SK-N-MC (cell line): ENCODE data around the gene CMIP.

ENCODE experiments used
- EZH2 ChIP-seq: fragments of 200-600 bp; sonication (generic); IDR thresholded peaks from one replicate; pipeline ENCODE4 v1.6.1; 2017; ENCODE audit warnings: antibody characterized with exemption
- POLR2AphosphoS5 ChIP-seq: IDR thresholded peaks from 2 replicates; pipeline ENCODE4 v1.6.1; 2012; ENCODE audit warnings: mild to moderate bottlenecking, low read depth, low read length, borderline replicate concordance

DNA sequence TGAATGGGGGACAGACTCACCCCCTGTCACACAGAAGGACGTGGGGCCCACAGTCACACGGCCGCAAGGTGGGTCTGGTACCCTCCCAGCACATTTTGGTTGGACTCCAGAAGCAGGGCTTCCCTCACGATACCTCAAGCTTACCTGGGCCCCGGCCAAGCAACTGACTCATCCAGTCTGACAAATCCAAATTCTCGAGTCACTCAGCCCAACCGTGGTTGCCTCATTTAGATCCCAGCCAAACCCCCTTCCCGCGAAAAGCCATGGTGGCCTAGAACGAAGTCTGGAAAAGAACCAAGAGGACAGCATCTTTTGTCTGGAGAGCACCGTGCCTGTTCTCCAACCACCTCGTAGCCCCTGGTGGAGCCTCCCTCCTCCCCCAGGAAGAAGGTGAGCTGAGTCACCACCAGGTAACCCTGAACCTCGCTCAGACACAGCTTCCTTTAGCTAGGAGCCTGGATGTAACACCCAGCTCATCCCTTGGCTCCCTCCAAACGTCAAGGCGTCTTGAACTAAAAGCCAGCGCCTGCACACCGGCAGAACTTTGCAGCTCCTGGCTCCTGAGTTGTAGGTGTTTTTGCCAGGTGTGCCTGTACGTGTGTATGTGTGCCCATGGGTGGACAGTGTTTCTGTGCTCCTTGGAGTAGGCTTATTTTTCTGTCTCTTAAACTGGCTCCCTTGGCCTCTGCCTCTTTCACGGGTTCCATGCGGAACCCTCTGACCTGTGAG, 78.9 kb downstream of the CMIP start:
- TF ChIP-seq EZH2 (no peak), POLR2AphosphoS5 (no peak)
